ENCODE results near the gene PLCH1.

Gene PLCH1

DNA sequence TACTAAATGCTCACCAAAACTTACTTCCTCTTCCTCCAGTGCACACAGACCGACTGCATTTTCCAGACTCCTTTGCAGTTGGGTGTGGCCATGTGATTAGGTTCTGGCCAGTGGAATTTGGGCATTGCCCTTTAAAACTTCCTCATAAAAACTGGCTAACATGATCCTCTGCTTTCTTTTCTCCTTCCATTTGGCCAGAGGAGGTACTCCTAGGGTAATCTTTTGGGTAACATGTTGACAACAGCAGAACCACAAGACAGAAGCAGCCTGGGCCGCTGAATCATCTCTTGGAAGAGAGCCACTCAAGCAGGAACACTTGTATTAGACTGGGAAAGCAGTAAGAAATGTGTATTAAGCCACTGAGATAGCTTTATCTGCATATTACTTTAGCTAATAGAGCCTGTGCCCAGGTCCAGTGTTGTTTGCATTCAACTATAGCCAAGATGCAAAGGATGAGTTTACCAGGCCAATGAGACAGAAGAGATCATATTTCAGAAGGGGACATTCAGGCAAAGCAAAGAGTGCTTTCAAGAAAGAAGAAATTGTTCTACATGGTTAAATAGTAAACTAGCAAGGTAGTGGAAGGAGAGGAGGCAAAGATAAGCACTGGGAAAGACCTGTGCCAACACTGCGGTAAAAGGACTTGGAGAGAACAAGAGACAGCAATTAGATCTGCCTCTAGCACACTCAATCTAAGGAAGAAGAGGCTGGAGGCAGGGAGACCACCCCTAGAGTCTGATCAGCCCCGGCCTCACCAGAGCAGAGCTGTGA, 79.8 kb downstream of the PLCH1 start:
- no peaks in the 10 kb centered on the region for H3K4me1 ChIP-seq (ENCODE audit: control insufficient read depth, low read length)
- no peaks in the 10 kb centered on the region for H3F3A ChIP-seq (ENCODE audit: control insufficient read depth, insufficient read depth)
- H3K9me2 ChIP-seq (replicated peaks; ENCODE audit: control insufficient read depth, low read length): no peaks in the 10 kb centered on the region
- no peak for TF ChIP-seq EZH2phosphoT487 (IDR thresholded peaks at IDR 0.05; ENCODE audit: borderline replicate concordance, low read length)
- TF ChIP-seq, protein P1, sequence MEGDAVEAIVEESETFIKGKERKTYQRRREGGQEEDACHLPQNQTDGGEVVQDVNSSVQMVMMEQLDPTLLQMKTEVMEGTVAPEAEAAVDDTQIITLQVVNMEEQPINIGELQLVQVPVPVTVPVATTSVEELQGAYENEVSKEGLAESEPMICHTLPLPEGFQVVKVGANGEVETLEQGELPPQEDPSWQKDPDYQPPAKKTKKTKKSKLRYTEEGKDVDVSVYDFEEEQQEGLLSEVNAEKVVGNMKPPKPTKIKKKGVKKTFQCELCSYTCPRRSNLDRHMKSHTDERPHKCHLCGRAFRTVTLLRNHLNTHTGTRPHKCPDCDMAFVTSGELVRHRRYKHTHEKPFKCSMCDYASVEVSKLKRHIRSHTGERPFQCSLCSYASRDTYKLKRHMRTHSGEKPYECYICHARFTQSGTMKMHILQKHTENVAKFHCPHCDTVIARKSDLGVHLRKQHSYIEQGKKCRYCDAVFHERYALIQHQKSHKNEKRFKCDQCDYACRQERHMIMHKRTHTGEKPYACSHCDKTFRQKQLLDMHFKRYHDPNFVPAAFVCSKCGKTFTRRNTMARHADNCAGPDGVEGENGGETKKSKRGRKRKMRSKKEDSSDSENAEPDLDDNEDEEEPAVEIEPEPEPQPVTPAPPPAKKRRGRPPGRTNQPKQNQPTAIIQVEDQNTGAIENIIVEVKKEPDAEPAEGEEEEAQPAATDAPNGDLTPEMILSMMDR (IDR thresholded peaks at IDR 0.05; ENCODE audit: low read depth, low read length, poor library complexity, severe bottlenecking): no peak
- no peaks in the 10 kb centered on the region for H3K79me2 ChIP-seq (ENCODE audit: control insufficient read depth, low read length)
- no peak overlapping the region for H3K4me3 ChIP-seq (ENCODE audit: low read length)
- no peaks in the 10 kb centered on the region for H3K36me3 ChIP-seq (ENCODE audit: control insufficient read depth, low read length)
- no peak overlapping the region for H3K4me2 ChIP-seq (ENCODE audit: low read length)
- peaks cover 4% of the 10 kb centered on the region; the same call in 1 of the 2 replicates for H3K27me3 ChIP-seq (ENCODE audit: control insufficient read depth, low read length)
- no peaks in the 10 kb centered on the region for H4K20me1 ChIP-seq (ENCODE audit: control insufficient read depth, insufficient read depth, low read depth, low read length)
- H3K9me3 ChIP-seq (ENCODE audit: control insufficient read depth, insufficient read depth, low read length): no peaks in the 10 kb centered on the region
- H3K27ac ChIP-seq (ENCODE audit: low read depth, low read length): no peak overlapping the region

DNA sequence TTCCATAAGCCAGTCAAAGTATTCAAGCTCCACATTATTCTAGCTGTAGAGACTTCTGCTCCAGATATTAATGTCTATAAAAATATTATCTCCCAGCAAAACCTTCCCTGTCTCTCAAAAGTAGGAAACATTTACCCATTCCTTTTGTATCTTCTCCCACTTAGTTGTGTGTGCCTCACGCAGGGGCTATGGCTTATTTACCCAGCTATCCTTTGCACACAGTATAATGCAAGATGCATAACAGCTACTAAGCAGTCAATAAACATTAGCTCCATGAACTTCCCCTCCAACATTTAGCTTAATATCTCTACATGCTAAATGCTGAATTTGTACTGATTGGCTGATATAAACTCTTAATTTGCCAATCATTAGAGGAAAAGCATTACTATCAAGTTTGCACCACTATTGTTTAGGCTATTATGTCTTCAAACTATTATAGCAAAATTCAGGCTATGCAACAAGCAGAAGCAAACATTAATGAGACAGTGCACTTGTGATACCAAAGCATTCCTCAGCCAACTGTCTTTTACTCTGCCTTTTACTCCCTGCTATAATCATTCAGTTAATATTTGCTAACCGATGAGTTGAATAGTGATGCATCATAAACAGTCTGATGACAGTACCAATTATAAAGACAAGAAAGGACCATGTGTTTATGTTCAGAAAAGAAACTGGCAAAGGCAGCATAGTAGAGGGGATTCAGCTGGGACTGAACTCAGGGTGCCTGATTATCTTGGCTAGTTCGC, 81.2 kb downstream of the PLCH1 start:
- Histone ChIP-seq H3F3A (ENCODE audit: control insufficient read depth, insufficient read depth) (no peaks in the 10 kb centered on the region), H3K4me2 (ENCODE audit: low read length) (no peak overlapping the region), H3K4me1 (ENCODE audit: control insufficient read depth, low read length) (no peaks in the 10 kb centered on the region), H3K27ac (ENCODE audit: low read depth, low read length) (no peak overlapping the region), H3K4me3 (ENCODE audit: low read length) (no peak overlapping the region), H3K79me2 (ENCODE audit: control insufficient read depth, low read length) (no peaks in the 10 kb centered on the region), H3K9me3 (ENCODE audit: control insufficient read depth, insufficient read depth, low read length) (no peaks in the 10 kb centered on the region), H3K9me2 (replicated peaks; ENCODE audit: control insufficient read depth, low read length) (no peaks in the 10 kb centered on the region), H4K20me1 (ENCODE audit: control insufficient read depth, insufficient read depth, low read depth, low read length) (no peaks in the 10 kb centered on the region), H3K36me3 (ENCODE audit: control insufficient read depth, low read length) (no peaks in the 10 kb centered on the region), H3K27me3 (ENCODE audit: control insufficient read depth, low read length) (peaks cover 4% of the 10 kb centered on the region; the same call in 1 of the 2 replicates)
- TF ChIP-seq EZH2phosphoT487 (IDR thresholded peaks at IDR 0.05; ENCODE audit: borderline replicate concordance, low read length): no peak
- TF ChIP-seq, protein P1 (IDR thresholded peaks at IDR 0.05; ENCODE audit: low read depth, low read length, poor library complexity, severe bottlenecking): no peak

DNA sequence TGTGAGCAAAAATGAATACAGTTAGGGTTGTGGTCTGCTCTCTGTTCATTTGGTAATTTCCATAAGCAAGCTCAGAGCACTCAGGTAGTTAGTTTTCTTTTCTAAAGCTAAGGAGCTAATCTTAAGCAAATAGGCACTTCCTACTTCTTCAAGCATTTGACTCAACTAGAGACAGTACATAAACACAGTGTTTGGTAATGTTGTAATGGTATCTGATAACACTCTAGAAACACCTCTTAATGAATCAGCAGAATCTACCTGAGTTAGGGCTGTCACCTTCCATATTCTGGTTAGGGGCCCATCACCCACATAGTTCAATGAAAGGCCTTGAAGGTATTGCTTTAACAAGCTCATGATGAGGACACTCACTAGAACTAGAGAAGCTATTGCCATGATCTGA, 83.1 kb downstream of the PLCH1 start:
- no peaks in the 10 kb centered on the region for H4K20me1 ChIP-seq (ENCODE audit: control insufficient read depth, insufficient read depth, low read depth, low read length)
- H3F3A ChIP-seq (ENCODE audit: control insufficient read depth, insufficient read depth): no peaks in the 10 kb centered on the region
- TF ChIP-seq, protein P1 (IDR thresholded peaks at IDR 0.05; ENCODE audit: low read depth, low read length, poor library complexity, severe bottlenecking): no peak
- no peak for TF ChIP-seq EZH2phosphoT487 (IDR thresholded peaks at IDR 0.05; ENCODE audit: borderline replicate concordance, low read length)
- H3K4me2 ChIP-seq (ENCODE audit: low read length): no peak overlapping the region
- H3K9me2 ChIP-seq (replicated peaks; ENCODE audit: control insufficient read depth, low read length): no peaks in the 10 kb centered on the region
- H3K9me3 ChIP-seq (ENCODE audit: control insufficient read depth, insufficient read depth, low read length): no peaks in the 10 kb centered on the region
- H3K36me3 ChIP-seq (ENCODE audit: control insufficient read depth, low read length): no peaks in the 10 kb centered on the region
- H3K79me2 ChIP-seq (ENCODE audit: control insufficient read depth, low read length): no peaks in the 10 kb centered on the region
- H3K4me1 ChIP-seq (ENCODE audit: control insufficient read depth, low read length): no peaks in the 10 kb centered on the region
- H3K4me3 ChIP-seq (ENCODE audit: low read length): no peak overlapping the region
- no peak overlapping the region for H3K27ac ChIP-seq (ENCODE audit: low read depth, low read length)
- H3K27me3 ChIP-seq (ENCODE audit: control insufficient read depth, low read length): peaks cover 4% of the 10 kb centered on the region; the same call in 1 of the 2 replicates
